ENCODE measurements around the gene KIAA0319L.

GRCh38 chr1:35561972-35562680 is 4.9 kb upstream of the KIAA0319L start:
- TF ChIP-seq, protein P1, sequence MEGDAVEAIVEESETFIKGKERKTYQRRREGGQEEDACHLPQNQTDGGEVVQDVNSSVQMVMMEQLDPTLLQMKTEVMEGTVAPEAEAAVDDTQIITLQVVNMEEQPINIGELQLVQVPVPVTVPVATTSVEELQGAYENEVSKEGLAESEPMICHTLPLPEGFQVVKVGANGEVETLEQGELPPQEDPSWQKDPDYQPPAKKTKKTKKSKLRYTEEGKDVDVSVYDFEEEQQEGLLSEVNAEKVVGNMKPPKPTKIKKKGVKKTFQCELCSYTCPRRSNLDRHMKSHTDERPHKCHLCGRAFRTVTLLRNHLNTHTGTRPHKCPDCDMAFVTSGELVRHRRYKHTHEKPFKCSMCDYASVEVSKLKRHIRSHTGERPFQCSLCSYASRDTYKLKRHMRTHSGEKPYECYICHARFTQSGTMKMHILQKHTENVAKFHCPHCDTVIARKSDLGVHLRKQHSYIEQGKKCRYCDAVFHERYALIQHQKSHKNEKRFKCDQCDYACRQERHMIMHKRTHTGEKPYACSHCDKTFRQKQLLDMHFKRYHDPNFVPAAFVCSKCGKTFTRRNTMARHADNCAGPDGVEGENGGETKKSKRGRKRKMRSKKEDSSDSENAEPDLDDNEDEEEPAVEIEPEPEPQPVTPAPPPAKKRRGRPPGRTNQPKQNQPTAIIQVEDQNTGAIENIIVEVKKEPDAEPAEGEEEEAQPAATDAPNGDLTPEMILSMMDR (IDR thresholded peaks at IDR 0.05): no peak
- TF ChIP-seq POLR2A (IDR thresholded peaks at IDR 0.05) (no peak), POLR2AphosphoS5 (IDR thresholded peaks at IDR 0.05) (no peak), EP300 (IDR thresholded peaks at IDR 0.05) (no peak)

All from sigmoid colon (tissue), 4 donors.